ENCODE results near the gene ADCY9.
"Not testable (repeated sequence)": the region's sequence is repeated elsewhere in the genome, so short reads cannot be mapped to it uniquely, and the experiment has no call there.

Gene ADCY9

GRCh38 chr16:3974751-3975150 is 141.5 kb downstream of the ADCY9 start:
- DNase-seq (no peak), ATAC-seq (no peak)

DNA sequence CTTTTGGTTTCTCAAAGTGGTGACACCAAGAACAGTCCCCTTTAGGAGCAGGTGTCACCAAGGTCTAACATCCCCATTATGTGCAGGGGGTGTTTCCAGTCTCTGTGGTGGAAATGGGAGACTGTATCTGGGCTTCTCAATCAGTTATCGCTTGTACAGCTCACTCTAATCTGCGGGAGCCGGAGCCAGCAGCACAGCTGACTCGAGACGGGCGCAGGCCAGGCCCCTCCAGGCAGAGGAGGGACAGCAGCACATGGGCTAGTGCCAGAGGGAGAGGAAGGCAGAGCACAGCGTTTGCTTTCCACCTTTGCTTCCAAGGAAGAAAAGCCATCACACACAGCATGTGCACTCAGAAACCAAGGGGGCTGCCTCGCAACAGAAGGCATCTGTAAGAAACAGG is 144.5 kb downstream of the ADCY9 start:
- ATAC-seq = no peak
- no peak for DNase-seq

DNA sequence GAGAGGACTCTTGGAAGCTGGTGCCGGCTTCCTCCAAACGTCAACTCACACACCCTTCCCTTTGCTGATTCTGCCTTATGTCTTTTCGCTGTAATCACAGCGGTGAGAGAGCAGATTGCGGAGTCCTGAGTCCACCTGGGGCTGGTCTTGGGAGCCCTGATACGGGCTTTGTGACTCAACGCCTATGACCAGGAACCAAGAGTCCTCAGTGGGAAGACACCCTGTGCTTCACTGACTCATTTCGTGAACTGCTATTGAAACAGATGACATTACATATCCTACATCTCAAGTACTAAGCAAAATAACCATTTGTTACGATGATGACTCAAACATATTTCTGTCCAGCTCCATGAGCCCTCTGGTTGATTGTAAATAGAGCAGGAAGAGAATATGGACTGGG is 145.0 kb downstream of the ADCY9 start:
- DNase-seq = no peak
- peak; percentile 23 for ATAC-seq

DNA sequence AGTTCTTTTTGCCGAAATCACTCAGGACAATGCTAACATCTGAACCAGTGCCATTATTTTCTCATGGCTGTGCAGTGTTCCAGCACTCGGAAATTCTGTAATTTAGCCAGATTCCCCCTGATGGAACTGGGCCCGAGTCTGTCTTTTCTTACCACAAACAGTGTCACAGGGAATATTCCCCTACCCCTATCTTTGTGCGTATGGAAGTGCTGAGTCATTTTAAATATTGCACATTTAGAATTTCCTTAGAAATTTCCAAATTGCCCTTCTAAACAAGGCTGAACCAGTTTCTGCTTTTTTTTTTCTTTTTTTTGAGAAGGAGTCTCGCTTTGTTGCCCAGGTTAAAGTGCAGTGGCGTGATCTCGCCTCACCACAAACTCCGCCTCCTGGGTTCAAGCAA is 147.7 kb downstream of the ADCY9 start:
- DNase-seq = no peak
- ATAC-seq = no peak

GRCh38 chr16:3966681-3967080 is 149.6 kb downstream of the ADCY9 start:
- DNase-seq (no peak), ATAC-seq (no peak)

- DNase-seq (no peak), ATAC-seq (no peak)
These were observed 150.3 kb downstream of the ADCY9 start for GRCh38 chr16:3965781-3966582.

GRCh38 chr16:3965306-3965705 is 150.9 kb downstream of the ADCY9 start:
- no peak for DNase-seq
- ATAC-seq = no peak

DNA sequence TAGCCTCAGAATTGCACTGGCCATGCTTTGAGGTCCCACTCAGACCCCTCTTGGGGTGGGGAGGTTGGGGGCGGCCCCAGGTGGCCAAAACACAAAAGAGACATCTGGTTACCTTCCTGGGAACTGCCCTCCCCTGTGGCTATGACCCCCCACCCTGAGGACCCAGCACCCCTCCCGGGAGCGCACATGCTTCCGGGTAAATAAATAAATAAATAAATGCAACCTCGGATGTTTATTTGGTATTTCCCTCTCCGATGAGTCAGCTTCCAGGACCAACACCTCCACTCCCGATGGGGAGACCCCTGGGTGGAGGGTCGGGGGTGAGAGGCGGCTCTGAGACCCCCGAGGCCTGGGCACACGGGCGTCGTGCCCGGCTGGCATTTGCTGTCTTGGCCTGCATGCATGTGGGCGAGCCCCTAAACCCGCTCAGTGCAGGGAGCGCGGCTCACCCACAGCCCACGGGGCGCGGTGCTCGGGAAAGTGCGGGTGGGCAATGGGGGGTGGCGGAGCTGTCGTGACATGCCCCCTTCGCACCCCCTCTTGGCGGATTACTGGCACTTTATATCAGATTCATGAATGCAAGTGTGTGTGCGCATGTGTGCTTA is 151.5 kb downstream of the ADCY9 start:
- no peak for DNase-seq
- no peak for ATAC-seq

- DNase-seq (no peak), ATAC-seq (no peak)
These were observed 152.2 kb downstream of the ADCY9 start for GRCh38 chr16:3963886-3964685.

- ATAC-seq (no peak), DNase-seq (peak; percentile 31)
These were observed 153.0 kb downstream of the ADCY9 start for GRCh38 chr16:3963203-3963602.

GRCh38 chr16:3961449-3961849 is 154.8 kb downstream of the ADCY9 start:
- DNase-seq = no peak
- no peak for ATAC-seq

GRCh38 chr16:3959926-3960590 is 156.2 kb downstream of the ADCY9 start:
- not testable (repeated sequence) for DNase-seq, ATAC-seq

- DNase-seq (no peak), ATAC-seq (no peak)
These were observed 157.1 kb downstream of the ADCY9 start for GRCh38 chr16:3959148-3959547.

DNA sequence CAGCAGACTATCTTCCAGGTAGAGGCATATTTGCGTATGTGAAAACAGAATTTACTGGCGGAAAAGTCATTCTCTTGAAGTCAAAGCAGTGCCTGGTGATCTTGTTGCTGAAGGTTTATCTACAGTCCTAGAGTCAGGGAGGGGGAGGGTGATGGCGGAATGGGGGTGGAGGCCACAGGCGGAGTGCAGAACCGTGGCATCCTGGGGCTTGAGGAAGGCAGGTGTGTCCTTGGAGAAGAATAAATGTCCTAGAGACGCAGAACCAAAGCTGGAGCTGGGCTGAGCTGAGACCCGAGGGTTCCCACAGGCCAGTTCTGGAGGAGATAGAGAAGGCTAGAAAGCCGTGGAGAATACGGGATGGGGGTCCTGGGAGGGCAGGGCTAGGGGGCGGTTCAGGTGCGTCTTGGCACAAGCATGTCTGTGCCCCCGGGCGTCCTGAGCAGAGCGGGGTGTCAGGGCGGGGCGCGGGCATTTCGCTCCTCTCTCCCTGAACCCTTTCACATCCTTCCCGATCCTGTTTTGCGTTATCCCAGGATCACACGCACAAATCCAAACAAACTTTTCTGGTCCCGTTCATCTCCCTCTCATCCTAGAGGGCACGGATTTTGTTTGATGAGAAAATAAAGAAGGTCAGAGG is 158.8 kb downstream of the ADCY9 start:
- ATAC-seq = no peak
- DNase-seq = no peak

- ATAC-seq (no peak), DNase-seq (no peak)
These were observed 161.8 kb downstream of the ADCY9 start for GRCh38 chr16:3954411-3954921.

GRCh38 chr16:3953728-3954410 is 162.4 kb downstream of the ADCY9 start:
- no peak for DNase-seq
- no peak for ATAC-seq

GRCh38 chr16:3952737-3953131 is 163.5 kb downstream of the ADCY9 start:
- no peak for DNase-seq
- no peak for ATAC-seq

DNA sequence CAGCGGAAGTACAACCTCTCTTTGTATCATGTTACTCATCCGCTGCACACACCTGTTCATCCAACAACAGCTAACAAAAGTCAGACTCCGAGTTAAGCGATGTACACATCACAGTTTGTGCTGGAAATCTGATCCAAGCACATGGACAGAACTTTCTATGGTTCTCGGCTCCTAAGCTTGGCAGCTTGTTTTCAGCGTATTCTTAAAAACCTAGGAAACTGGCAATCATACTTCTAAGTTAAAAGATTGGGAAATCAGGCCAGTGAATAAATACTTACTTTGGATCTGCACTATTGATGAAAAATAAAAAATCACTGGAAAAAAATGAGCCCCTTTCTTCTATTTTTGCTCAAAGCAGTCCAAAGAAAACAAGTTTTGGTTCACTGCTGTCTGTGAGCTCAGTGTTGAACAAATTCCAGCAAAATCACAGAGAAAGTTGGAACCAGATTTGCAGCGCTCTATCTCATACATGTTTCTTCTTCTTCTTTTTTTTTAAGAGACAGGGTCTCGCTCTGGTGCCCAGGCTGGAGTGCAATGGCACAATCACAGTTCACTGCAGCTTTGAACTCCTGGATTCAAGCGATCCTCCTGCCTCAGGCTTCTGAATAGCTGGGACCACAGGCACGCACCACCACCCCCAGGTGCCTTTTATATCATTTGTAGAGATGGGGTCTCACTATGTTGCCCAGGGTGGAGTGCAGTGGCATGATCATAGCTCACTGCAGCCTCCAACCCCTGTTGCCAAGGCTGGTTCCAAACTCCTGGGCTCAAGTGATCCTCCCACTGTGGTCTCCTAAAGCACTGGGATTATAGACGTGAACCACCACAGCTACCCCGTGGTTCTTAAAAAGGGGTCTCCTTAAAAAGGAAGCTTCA is 164.1 kb downstream of the ADCY9 start:
- DNase-seq (no peak), ATAC-seq (no peak)

DNA sequence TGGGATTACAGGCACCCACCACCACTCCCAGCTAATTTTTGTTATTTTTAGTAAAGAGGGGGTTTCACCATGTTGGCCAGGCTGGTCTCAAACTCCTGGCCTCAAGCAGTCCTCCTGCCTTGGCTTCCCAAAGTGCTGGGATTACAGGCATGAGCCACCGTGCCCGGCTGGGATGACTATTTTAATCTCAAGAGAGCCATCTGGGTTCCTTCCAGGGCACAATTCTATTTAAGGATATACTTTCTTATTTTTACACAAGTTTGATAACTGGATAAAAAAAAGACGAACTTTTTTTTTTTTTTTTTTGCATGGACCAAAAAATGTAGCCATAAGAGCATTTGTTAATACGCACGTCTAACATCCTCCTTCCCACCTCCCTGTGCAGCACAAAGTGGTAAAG is 164.9 kb downstream of the ADCY9 start:
- not testable (repeated sequence) for DNase-seq, ATAC-seq

All from stimulated activated naive CD8-positive, alpha-beta T cell treated with anti-CD3 and anti-CD28 coated beads, Interleukin-15, Interleukin-2, amounts not matched to agents 100 U/mL and 50 U/mL, for 24 hours (primary cell).